Lung (tissue), 12 donors: ENCODE results near the gene PCDHA5. TPM values are rescaled to one million over a fixed set of nuclear protein-coding genes. Genes with fewer than 3 reads are reported as not detected.
"Not testable (repeated sequence)": the region's sequence is repeated elsewhere in the genome, so short reads cannot be mapped to it uniquely, and the experiment has no call there.

ENCODE experiments used
- ATAC-seq: fragments of 200-7000 bp; cut with Tn5 transposase; one replicate; pipeline ENCODE4 v1.9.1; 2020; ENCODE audit warnings: moderate number of reproducible peaks; ENCODE audit not compliant: insufficient read depth, low FRiP score
- DNase-seq, 3 donors: peaks; one replicate each; pipeline ENCODE4 v3.0.0-alpha.2; 2013 to 2017
- H3K27ac ChIP-seq, 2 donors: one replicate each; pipeline ENCODE4 v1.5.1; 2013; ENCODE audit warnings: mild to moderate bottlenecking in 2 of 2, moderate library complexity in 2 of 2, control low read depth in 1 of 2, inconsistent platforms in 1 of 2, low read depth in 1 of 2, low read length in 1 of 2
- H3K27me3 ChIP-seq, 3 donors: one replicate each; pipeline ENCODE4 v1.5.1; 2013; ENCODE audit warnings: low read length in 2 of 3; ENCODE audit not compliant: control insufficient read depth in 3 of 3, insufficient read depth in 3 of 3
- H3K36me3 ChIP-seq, 4 donors: one replicate each; pipeline ENCODE4 v1.5.1; 2013; ENCODE audit warnings: low read length in 4 of 4, mild to moderate bottlenecking in 1 of 4, moderate library complexity in 1 of 4; ENCODE audit not compliant: control insufficient read depth in 4 of 4, insufficient read depth in 4 of 4
- H3K4me1 ChIP-seq, 5 donors: one replicate each; pipeline ENCODE4 v1.5.1; 2013; ENCODE audit warnings: low read length in 5 of 5, mild to moderate bottlenecking in 2 of 5, moderate library complexity in 1 of 5; ENCODE audit not compliant: control insufficient read depth in 5 of 5, insufficient read depth in 5 of 5
- H3K4me3 ChIP-seq: one replicate; pipeline ENCODE4 v1.5.1; 2013; ENCODE audit warnings: mild to moderate bottlenecking, control low read depth, moderate library complexity
- H3K9ac ChIP-seq, 2 donors: one replicate each; pipeline ENCODE4 v1.5.1; 2013; ENCODE audit warnings: low read length in 2 of 2, control low read depth in 1 of 2; ENCODE audit not compliant: insufficient read depth in 1 of 2
- H3K9me3 ChIP-seq, 4 donors: one replicate each; pipeline ENCODE4 v1.5.1; 2013; ENCODE audit warnings: low read length in 3 of 4, mild to moderate bottlenecking in 1 of 4, moderate library complexity in 1 of 4; ENCODE audit not compliant: control insufficient read depth in 4 of 4, insufficient read depth in 3 of 4
- CTCF ChIP-seq: IDR thresholded peaks from 2 replicates; pipeline ENCODE4 v1.5.1; 2012; ENCODE audit warnings: mild to moderate bottlenecking; ENCODE audit errors: control extremely low read depth, extremely low read depth
- WGBS, 2 donors: extraction: QIAGEN DNeasy Blood & Tissue Kit; methylation state at CpG; one replicate each; pipeline ENCODE4 v1.1.7; 2013; 5-methylcytosine and 5-hydroxymethylcytosine counted together
- polyA plus RNA-seq, 2 donors: library from polyadenylated mRNA; stranded (reverse); fragments of 200-250 nt; gene quantifications; one replicate each; pipeline ENCODE4 v1.2.1, GENCODE V29; 2013
- total RNA-seq, 2 donors: library from RNA; depleted of rRNA in 1 of 2; stranded (reverse); fragments of >200 nt in 1 of 2; gene quantifications; one replicate each; pipeline ENCODE4 v1.2.1, GENCODE V29; 2014 to 2021
- donor health status: control.
- donor health status: control.
- donor health status: Bipolar disorder and iron deficiency.
- donor health status: healthy.
- donor health status: DM: yes; HTN: yes; CAD: no.

Gene PCDHA5
- total and polyA plus RNA-seq, 4 donors = 0.10 to 0.46 (median 0.34) TPM; not detected in 1

DNA sequence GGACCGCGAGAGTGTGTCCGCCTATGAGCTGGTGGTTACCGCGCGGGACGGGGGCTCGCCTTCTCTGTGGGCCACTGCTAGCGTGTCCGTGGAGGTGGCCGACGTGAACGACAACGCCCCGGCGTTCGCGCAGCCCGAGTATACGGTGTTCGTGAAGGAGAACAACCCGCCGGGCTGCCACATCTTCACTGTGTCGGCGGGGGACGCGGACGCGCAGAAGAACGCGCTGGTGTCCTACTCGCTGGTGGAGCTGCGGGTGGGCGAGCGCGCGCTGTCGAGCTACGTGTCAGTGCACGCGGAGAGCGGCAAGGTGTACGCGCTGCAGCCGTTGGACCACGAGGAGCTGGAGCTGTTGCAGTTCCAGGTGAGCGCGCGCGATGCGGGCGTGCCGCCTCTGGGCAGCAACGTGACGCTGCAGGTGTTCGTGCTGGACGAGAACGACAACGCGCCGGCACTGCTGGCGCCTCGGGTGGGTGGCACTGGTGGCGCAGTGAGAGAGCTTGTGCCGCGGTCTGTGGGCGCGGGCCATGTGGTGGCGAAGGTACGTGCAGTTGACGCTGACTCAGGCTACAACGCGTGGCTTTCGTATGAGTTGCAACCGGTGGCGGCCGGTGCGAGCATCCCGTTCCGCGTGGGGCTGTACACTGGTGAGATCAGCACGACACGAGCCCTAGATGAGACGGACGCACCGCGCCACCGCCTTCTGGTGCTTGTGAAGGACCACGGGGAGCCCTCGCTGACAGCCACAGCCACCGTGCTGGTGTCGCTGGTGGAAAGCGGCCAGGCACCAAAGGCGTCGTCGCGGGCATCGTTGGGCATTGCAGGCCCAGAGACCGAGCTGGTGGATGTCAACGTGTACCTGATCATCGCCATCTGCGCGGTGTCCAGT, 14.5 kb downstream of the PCDHA5 start:
- no peaks in the 10 kb centered on the region for H3K4me1 ChIP-seq
- DNase-seq = no peak
- H3K36me3 ChIP-seq = no peaks in the 10 kb centered on the region
- peaks cover 0 to 21% (median 2%) of the 10 kb centered on the region in 4 donors for H3K9me3 ChIP-seq
- H3K27ac ChIP-seq = no peak overlapping the region
- H3K9ac ChIP-seq = no peak overlapping the region
- no peaks in the 10 kb centered on the region for H3K27me3 ChIP-seq
- no peak for TF ChIP-seq CTCF
- 41 to 49% methylated on average over 103 of the region's 103 CpGs for WGBS, 2 donors
- no peak overlapping the region for H3K4me3 ChIP-seq
- ATAC-seq = no peak

- Histone ChIP-seq H3K9ac (no peak within 1 kb of the TSS), H3K9me3 (peaks cover 0 to 13% (median 1%) of the 10 kb centered on the region in 4 donors), H3K36me3 (no peaks in the 10 kb centered on the region), H3K27ac (no peak within 1 kb of the TSS), H3K4me3 (no peak within 1 kb of the TSS), H3K27me3 (no peaks in the 10 kb centered on the region), H3K4me1 (no peaks in the 10 kb centered on the region)
- no peak for TF ChIP-seq CTCF
- DNase-seq (peak in 1 of 3 donors; percentile 1), ATAC-seq (no peak)
- WGBS, 2 donors = 17 to 25% methylated on average over 40 to 47 of the region's 47 CpGs
Measured at GRCh38 chr5:140840978-140841962, 19.9 kb downstream of the PCDHA5 start, which contains the start of gene PCDHA8. Gene PCDHA8 (plus strand): TSS chr5:140841187. CDS start chr5:140841322, 135 bp downstream.

- no peak overlapping the region for H3K9ac ChIP-seq
- no peaks in the 10 kb centered on the region for H3K27me3 ChIP-seq
- H3K27ac ChIP-seq = no peak overlapping the region
- ATAC-seq (no peak), DNase-seq (no peak)
- no peaks in the 10 kb centered on the region for H3K36me3 ChIP-seq
- no peaks in the 10 kb centered on the region for H3K4me1 ChIP-seq
- 54% methylated on average over 48 of the region's 87 CpGs; no CpG with 5 or more reads in 1 of the 2 donors for WGBS, 2 donors
- TF ChIP-seq CTCF = no peak
- no peak overlapping the region for H3K4me3 ChIP-seq
- peaks cover 0 to 7% (median 1%) of the 10 kb centered on the region in 4 donors for H3K9me3 ChIP-seq
Measured at GRCh38 chr5:140842798-140843733, 21.7 kb downstream of the PCDHA5 start.

DNA sequence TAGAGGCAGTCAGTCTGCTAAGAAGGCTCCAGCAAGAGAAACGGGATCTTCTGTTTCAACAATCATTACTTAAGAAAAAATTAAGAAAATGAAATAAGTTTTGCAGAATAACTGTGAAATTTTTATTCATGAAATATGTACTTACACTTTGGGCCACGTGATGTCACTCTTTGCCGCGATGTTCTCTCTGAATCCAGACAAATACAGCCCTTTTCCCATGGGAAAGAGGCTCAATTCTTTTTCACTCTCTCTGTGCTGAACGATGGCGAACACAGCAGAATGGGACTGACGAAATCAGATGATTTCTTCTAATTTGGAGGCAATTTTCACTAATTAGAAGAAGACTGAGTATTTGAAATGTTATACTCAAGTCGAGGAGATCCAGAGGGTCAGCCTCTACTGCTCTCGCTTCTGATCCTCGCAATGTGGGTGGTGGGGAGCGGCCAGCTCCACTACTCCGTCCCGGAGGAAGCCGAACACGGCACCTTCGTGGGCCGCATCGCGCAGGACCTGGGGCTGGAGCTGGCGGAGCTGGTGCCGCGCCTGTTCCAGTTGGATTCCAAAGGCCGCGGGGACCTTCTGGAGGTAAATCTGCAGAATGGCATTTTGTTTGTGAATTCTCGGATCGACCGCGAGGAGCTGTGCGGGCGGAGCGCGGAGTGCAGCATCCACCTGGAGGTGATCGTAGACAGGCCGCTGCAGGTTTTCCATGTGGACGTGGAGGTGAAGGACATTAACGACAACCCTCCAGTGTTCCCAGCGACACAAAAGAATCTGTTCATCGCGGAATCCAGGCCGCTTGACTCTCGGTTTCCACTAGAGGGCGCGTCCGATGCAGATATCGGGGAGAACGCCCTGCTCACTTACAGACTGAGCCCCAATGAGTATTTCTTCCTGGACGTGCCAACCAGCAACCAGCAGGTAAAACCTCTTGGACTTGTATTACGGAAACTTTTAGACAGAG, 27.0 kb downstream of the PCDHA5 start, which contains the start of gene PCDHA9:
TSS of gene PCDHA9 (plus strand) at position 244 of the 964 bp plus-strand sequence. CDS start at position 358, 114 bp downstream.
- 6 to 23% methylated on average over 9 to 36 of the region's 48 CpGs for WGBS, 2 donors
- H3K9me3 ChIP-seq, H3K27ac ChIP-seq, H3K36me3 ChIP-seq, H3K9ac ChIP-seq, ATAC-seq, H3K4me1 ChIP-seq, H3K4me3 ChIP-seq, H3K27me3 ChIP-seq: not testable (repeated sequence)
- peak in 2 of 3 donors; percentile 7 to 14 for DNase-seq
